BJ (cell line): ENCODE measurements around the gene CRB3. TPM values are rescaled to one million over a fixed set of nuclear protein-coding genes. Genes with fewer than 3 reads are reported as not detected.

ENCODE experiments used
- CTCF ChIA-PET: fragments of 350-600 bp; formaldehyde crosslinking; extraction: SDS; loops from one replicate; lab custom pipeline; 2021; ENCODE audit warnings: antibody characterized with exemption, inconsistent platforms; lab: Yijun Ruan, JAX
- POLR2A ChIA-PET: fragments of 300-600 bp; sonication (Branson Sonifier 250); formaldehyde crosslinking; extraction: SDS; loops from one replicate; lab custom pipeline; 2021; ENCODE audit warnings: antibody characterized with exemption; lab: Charles Lee
- DNase-seq: peaks from one replicate; pipeline ENCODE4 v3.0.0-alpha.2; 2011; ENCODE audit warnings: low read depth
- H3K27me3 ChIP-seq: 2 replicates; pipeline ENCODE4 v1.6.0; 2011; ENCODE audit warnings: low read length; ENCODE audit not compliant: control insufficient read depth, insufficient read depth
- H3K36me3 ChIP-seq: 2 replicates; pipeline ENCODE4 v1.5.1; 2011; ENCODE audit warnings: low read length; ENCODE audit not compliant: control insufficient read depth, insufficient read depth
- H3K4me3 ChIP-seq: 2 replicates; pipeline ENCODE4 v1.5.1; 2011; ENCODE audit warnings: low read depth, mild to moderate bottlenecking, control low read depth, low read length
- CTCF ChIP-seq: IDR thresholded peaks from 2 replicates; pipeline ENCODE4 v1.5.1; 2011; ENCODE audit warnings: low read depth, mild to moderate bottlenecking, control low read depth, inconsistent platforms, low read length, moderate library complexity; ENCODE audit not compliant: insufficient read depth
- polyA plus RNA-seq: library from polyadenylated mRNA; depleted of rRNA; stranded (reverse); fragments of >200 nt; gene quantifications from 2 replicates; pipeline ENCODE4 v1.2.3, GENCODE V29; 2011

Gene CRB3
- polyA plus RNA-seq, 1 experiment = not detected

GRCh38 chr19:6460099-6460884 lies 3.8 kb upstream of the CRB3 start:
- no peaks in the 10 kb centered on the region for H3K36me3 ChIP-seq
- peak; percentile 69 for DNase-seq
- H3K27me3 ChIP-seq = peaks cover 5% of the 10 kb centered on the region
- POLR2A ChIA-PET = no interaction called here
- peak overlapping the region; percentile 80 for H3K4me3 ChIP-seq
- CTCF ChIA-PET = interaction anchor here (1.0 kb wide), 1 partner anchor 16 kb away, joined by 3 read pairs; no protein-coding TSS in a partner anchor
- TF ChIP-seq CTCF = peak; percentile 65

- H3K4me3 ChIP-seq = no peak overlapping the region
- ChIA-PET CTCF (no interaction called here), POLR2A (no interaction called here)
- DNase-seq = no peak
- TF ChIP-seq CTCF = no peak
- H3K27me3 ChIP-seq = peaks cover 8% of the 10 kb centered on the region
- H3K36me3 ChIP-seq = no peaks in the 10 kb centered on the region
Measured at GRCh38 chr19:6465006-6465405, 935 bp downstream of the CRB3 start.

- Histone ChIP-seq H3K36me3 (no peaks in the 10 kb centered on the region), H3K4me3 (no peak overlapping the region), H3K27me3 (peaks cover 8% of the 10 kb centered on the region)
- DNase-seq = no peak
- CTCF ChIA-PET = no interaction called here
- no peak for TF ChIP-seq CTCF
- POLR2A ChIA-PET = no interaction called here
Measured at GRCh38 chr19:6465663-6466062, 1.6 kb downstream of the CRB3 start.

- no peak for DNase-seq
- Histone ChIP-seq H3K36me3 (no peaks in the 10 kb centered on the region), H3K4me3 (no peak overlapping the region), H3K27me3 (peaks cover 8% of the 10 kb centered on the region)
- ChIA-PET POLR2A (no interaction called here), CTCF (interaction anchor here (0.7 kb wide), 1 partner anchor 97 kb away, joined by 4 read pairs; no protein-coding TSS in a partner anchor)
- no peak for TF ChIP-seq CTCF
Measured at GRCh38 chr19:6466526-6467248, 2.6 kb downstream of the CRB3 start.

GRCh38 chr19:6467384-6467783 lies 3.3 kb downstream of the CRB3 start:
- Histone ChIP-seq H3K27me3 (peaks cover 8% of the 10 kb centered on the region), H3K36me3 (no peaks in the 10 kb centered on the region), H3K4me3 (no peak overlapping the region)
- no peak for TF ChIP-seq CTCF
- CTCF ChIA-PET = no interaction called here
- DNase-seq = no peak
- POLR2A ChIA-PET = no interaction called here
